Fibroblast of lung (primary cell): ENCODE results near the gene ZMYM5.

Experiments used
- CTCF ChIP-seq, 2 donors: IDR thresholded peaks in 1 of 2; conservative IDR thresholded peaks in 1 of 2; 1 replicate in 1 of 2; 2 replicates in 1 of 2; pipeline ENCODE4 v1.5.1; 2011 to 2012; ENCODE audit warnings: low read length in 2 of 2, control low read depth in 1 of 2, inconsistent platforms in 1 of 2, low read depth in 1 of 2, mild to moderate bottlenecking in 1 of 2
- EZH2 ChIP-seq: IDR thresholded peaks from 2 replicates; pipeline ENCODE4 v1.5.1; 2012; ENCODE audit warnings: low read length, control low read depth, mild to moderate bottlenecking; ENCODE audit errors: missing control alignments

DNA sequence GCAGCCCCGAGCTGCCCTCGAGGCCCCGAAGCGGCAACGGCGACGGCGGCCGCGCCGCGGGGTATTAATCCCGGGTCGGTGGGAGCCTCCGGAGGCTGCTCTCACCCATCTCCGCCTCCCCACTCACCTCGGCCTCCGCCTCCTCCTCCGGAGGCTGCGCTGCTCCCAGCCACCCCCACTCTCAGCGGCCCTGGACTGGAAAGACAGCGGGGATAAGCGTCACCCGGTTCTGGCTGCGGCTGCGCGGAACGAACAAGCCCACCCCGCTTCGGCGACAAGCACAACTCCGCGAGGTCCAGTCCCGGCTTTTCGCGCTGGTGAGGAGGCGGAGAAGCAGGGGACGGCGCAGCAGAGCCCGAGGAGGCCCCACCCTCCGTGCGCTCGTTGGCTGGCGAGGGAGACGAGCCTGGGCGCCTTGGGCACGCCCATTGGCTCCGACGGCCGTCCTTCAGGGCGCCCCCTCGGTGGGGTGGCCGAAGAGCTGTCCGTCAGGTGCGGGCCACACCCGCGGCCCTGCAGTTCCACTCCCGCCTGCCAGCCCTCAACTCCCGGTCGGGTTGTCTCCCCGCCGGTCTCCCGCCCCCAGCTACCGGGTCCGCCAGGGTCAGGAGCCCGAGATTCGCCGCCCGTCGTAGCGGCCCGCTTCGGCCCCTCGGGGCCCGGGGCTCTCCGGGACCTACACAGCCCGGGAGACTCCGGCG is at the start of gene ZMYM5:
- TF ChIP-seq CTCF (conservative IDR thresholded peaks at IDR 0.05 in 1 of 2, IDR thresholded peaks at IDR 0.05 in 1 of 2; ENCODE audit: low read depth in 1 of 2, low read length in 2 of 2) (no peak), EZH2 (no peak)
